ENCODE results near the gene FAM120B.

The FAM120B gene

DNA sequence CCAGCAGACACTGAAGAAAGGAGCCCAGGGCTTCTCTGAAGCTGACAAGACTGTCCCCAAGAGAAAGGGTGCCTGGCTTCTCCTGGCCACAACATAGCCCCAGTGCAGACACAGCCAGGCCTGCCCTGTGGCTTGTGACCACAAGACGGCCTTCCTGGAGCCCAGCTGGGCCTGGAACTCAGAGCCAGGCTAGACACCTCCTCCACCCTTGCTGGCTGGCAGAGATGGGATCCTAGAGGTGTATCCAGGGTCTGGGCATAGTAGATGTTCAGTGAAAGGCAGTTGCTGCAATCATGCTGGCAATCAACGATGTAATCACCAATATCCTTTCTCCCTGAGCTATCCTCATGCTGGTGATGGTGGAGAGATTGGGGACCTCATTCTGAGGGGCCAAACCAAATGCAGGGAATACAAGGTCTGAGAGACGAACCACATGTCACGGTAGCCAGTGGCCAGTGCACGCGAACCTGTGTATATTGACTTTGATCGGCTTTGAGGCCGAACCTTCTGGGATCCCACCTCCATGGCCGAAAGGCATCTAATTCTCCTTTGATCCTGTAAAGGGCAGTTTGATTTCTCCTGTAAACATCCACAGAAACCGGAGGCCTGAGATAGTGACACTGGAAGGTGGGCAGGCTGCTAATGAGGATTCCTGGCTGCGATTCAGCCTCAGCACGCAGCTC, 131.3 kb downstream of the FAM120B start:
- TF ChIP-seq, protein P1, sequence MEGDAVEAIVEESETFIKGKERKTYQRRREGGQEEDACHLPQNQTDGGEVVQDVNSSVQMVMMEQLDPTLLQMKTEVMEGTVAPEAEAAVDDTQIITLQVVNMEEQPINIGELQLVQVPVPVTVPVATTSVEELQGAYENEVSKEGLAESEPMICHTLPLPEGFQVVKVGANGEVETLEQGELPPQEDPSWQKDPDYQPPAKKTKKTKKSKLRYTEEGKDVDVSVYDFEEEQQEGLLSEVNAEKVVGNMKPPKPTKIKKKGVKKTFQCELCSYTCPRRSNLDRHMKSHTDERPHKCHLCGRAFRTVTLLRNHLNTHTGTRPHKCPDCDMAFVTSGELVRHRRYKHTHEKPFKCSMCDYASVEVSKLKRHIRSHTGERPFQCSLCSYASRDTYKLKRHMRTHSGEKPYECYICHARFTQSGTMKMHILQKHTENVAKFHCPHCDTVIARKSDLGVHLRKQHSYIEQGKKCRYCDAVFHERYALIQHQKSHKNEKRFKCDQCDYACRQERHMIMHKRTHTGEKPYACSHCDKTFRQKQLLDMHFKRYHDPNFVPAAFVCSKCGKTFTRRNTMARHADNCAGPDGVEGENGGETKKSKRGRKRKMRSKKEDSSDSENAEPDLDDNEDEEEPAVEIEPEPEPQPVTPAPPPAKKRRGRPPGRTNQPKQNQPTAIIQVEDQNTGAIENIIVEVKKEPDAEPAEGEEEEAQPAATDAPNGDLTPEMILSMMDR (IDR thresholded peaks at IDR 0.05), result no peak

DNA sequence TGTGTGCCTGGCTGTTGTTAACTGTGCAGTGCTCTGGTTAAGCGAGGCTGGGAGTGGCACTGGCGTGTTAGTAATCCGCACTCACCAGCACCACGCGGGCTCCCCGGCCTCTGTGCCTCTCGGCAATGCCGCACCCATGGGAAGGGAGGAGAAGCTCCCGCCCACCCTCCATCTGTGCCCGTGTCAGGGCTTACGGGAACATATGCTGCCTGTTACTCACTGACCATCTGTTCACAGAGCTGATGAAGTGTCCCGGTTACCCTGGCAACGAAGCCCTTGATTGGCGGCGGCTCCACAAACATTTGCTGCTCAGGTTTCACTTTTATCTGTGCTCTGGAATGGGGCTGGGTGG, 131.8 kb downstream of the FAM120B start:
- TF ChIP-seq, protein P1 (IDR thresholded peaks at IDR 0.05), result no peak

DNA sequence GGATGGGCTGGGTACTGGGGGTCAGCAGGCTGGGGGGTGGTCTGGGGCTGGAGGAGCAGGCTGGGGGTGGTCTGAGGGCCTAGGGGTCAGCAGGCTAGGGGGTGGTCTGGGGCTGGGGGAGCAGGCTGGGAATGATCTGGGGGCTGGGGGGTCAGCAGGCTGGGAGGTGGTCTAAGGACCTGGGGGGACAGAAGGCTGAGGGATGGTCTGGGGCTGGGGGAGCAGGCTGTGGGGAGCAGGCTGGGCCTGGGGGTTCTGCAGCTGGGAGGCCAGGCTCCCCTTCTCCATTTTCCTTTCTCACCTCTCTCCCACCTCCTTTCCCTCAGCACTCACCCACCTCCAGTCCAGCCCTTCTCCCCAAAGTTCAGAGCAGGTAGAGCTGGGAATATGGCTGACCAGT, 132.3 kb downstream of the FAM120B start:
- TF ChIP-seq, protein P1 (IDR thresholded peaks at IDR 0.05), result no peak

DNA sequence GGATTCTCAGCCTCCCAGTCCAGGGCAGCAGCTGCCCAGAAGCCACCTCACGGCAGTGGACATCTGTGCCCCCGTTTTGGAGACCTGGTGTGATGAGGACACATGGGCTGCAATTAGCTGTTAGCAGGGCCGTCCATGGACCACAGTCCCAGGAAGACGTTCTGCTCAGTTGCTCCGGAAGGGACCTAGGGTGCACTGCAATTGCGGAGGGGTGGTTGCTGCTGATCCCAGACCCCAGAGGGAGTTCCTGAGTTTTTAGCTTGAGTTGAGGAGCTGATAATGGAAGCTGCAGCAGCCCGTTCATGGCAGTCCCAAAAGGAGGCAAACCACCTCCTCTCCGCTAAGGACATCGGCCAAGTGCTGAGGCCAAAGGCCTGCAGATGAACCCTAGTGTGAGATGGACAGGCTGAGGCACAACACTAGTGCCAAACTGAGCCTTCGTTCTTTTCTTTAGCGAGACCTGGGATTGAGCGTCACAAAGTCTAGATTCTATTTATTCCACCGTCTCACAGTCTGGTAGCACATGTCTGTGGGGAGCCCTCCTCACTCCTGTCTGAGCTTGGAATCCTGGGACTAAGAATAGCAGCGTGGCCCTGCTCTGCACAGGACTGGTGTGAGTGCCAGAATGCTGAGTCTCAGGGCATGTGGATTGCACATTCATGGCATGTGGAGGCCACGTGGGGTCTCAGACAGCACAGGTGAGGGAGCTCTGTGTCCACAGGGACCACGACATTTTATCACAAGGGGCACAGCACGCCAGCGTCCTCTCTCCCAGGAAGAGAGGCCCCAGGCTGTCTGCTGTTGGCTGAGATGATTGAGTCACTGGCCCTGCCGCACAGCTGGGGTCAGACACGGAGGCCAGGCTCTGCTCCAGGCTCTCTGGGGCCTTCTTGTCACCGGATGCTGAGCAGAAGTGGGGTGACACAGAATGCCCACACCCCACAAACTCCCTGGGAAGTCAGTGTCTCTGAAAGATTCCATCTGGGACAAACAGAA, 133.1 kb downstream of the FAM120B start:
- TF ChIP-seq, protein P1 (IDR thresholded peaks at IDR 0.05), result no peak

DNA sequence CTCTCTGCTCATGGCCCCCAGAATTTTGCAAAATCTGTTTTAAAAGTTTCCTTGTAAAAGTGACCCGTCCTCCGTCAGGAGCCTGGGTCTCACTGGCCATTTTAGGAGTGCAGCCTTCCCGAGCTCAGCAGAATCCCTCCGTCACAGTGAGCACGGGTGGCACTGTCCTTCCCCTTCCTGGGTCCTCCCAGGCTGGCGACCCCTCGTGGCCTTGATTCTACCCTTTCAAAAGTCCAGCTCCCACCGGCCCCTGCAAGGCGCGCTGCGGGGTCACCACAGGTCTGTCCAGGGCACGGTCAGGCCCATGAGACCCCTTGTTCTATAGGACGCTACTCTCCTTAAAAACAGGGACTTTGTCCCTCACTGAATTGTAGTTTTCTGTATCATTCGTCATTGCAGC, 133.9 kb downstream of the FAM120B start:
- TF ChIP-seq, protein P1 (IDR thresholded peaks at IDR 0.05), result no peak

DNA sequence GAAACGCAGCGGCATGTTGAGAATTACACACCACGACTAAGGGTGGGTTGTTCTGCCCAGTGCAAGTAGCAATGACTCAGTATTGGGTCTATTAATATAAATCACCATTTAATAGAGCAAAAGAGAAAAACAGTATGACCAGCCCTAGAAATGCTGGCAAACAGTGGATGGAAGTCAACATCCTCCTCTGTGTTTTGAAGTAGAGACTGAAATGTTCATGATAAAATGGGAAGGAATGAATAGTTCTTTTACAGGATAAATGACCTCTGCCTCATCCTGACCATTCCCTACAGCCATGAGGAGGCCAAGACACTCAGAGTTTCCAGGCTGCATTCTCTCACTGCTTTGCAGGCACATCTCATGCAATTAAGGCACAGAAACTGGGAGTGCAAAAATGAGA, 134.8 kb downstream of the FAM120B start:
- TF ChIP-seq, protein P1 (IDR thresholded peaks at IDR 0.05), result no peak

DNA sequence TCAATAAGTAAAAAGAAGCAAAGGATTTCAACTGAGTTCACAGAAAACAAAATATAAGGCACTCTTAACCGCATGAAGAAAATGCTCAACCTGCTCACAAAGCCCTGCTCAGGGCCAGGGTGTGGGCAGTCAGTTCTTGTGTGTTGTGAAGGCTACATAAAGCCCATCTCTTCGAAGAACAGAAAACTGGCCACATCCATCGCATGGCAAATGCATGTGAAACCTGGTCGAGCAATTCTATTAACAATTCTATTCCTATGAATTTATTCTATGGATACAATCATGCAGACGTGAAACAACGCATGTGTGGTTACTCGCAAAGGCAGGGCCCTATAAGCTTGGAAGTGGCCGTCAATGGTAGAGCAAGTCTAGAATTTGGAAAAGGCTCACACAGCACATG, 136.0 kb downstream of the FAM120B start:
- TF ChIP-seq, protein P1 (IDR thresholded peaks at IDR 0.05), result no peak
